Testis (tissue), 2 donors: ENCODE results near the gene ELF5.

Experiments
- CTCF ChIP-seq, 3 experiments: fragments of 450-650 bp in 2 of 3; fragments of 200-600 bp in 1 of 3; sonication (generic) in 1 of 3; IDR thresholded peaks; one replicate each; pipeline ENCODE4 v1.5.1; 2016 to 2019; ENCODE audit warnings: antibody characterized with exemption in 3 of 3, mild to moderate bottlenecking in 2 of 3, moderate library complexity in 1 of 3
- POLR2A ChIP-seq: fragments of 450-650 bp; IDR thresholded peaks from one replicate; pipeline ENCODE4 v1.6.1; 2017; ENCODE audit warnings: antibody characterized with exemption, mild to moderate bottlenecking, moderate library complexity

DNA sequence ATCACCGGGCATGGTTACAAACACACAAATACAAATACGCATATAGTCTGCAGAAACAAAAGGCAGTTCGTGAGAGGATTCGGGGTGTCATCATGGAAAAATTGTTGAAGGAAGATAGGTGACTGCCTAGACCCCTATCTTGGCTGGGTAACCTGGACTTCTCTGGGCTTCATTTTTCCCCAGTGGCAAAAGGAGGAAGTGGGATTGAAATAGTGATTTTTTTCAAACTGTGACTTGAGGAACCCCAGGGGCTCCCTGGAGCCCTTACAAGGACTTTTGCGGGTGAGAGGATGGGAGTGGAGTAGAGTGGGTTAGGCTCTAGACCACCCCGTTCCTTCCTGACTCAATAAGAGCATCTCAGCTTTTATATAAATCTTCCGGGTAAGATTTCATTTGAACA lies 1.0 kb upstream of the ELF5 start:
- TF ChIP-seq POLR2A = no peak
- TF ChIP-seq CTCF (IDR thresholded peaks at IDR 0.05) = no peak
